HepG2 (cell line): ENCODE data around the gene CELF5. TPM values are rescaled to one million over a fixed set of nuclear protein-coding genes. Genes with fewer than 3 reads are reported as not detected.

Experiments used
- ATAC-seq: fragments of 200-7000 bp; cut with Tn5 transposase; 3 replicates; pipeline ENCODE4 v1.9.1; 2020; ENCODE audit warnings: mild to moderate bottlenecking, moderate library complexity
- BruUV-seq: library from RNA; stranded (reverse); fragments of 400-500 nt; replicated peaks from 2 replicates; lab custom pipeline; 2021; lab: Mats Ljungman, UMichigan
- CTCF ChIA-PET: fragments of 300-600 bp; formaldehyde crosslinking; extraction: SDS; loops from one replicate; lab custom pipeline; 2021; ENCODE audit warnings: low total read pairs, inconsistent platforms, low intra/inter-chr PET ratio; lab: Yijun Ruan, JAX
- POLR2A ChIA-PET: fragments of 350-600 bp; sonication (Branson Sonifier 250); formaldehyde crosslinking; loops from one replicate; lab custom pipeline; 2020; ENCODE audit warnings: antibody characterized with exemption, inconsistent platforms; lab: Yijun Ruan, JAX
- DNase-seq: peaks from one replicate; pipeline ENCODE4 v3.0.0-alpha.2; 2015; ENCODE audit warnings: low spot score
- FAIRE-seq: peaks from 3 replicates; lab custom pipeline; 2011; peaks lifted over from hg19 to GRCh38; lab: Jason Lieb, UNC
- H2AFZ ChIP-seq: one replicate; pipeline ENCODE4 v1.6.1; 2011; ENCODE audit warnings: low read length, inconsistent platforms
- H3K27ac ChIP-seq: fragments of 300-600 bp; 3 replicates; pipeline ENCODE4 v1.8.0; 2011; ENCODE audit warnings: mixed run types, mild to moderate bottlenecking, mixed read lengths, low read length, inconsistent platforms; ENCODE audit not compliant: insufficient read depth; ENCODE audit errors: extremely low read length
- H3K27me3 ChIP-seq, 2 experiments: fragments of 200-600 bp in 1 of 2; 2 replicates in 1 of 2; 3 replicates in 1 of 2; pipeline versions ENCODE4 v1.6.0 to v1.8.0; 2011; ENCODE audit warnings: low read length in 2 of 2, mild to moderate bottlenecking in 2 of 2, moderate library complexity in 2 of 2, inconsistent platforms in 1 of 2; ENCODE audit not compliant: insufficient read depth in 2 of 2, control insufficient read depth in 1 of 2
- H3K36me3 ChIP-seq, 2 experiments: fragments of 200-600 bp in 1 of 2; replicated peaks in 1 of 2; 2 replicates in 1 of 2; 3 replicates in 1 of 2; pipeline versions ENCODE4 v1.5.1 to v1.8.0; 2011; ENCODE audit warnings: low read length in 2 of 2, inconsistent platforms in 1 of 2; ENCODE audit not compliant: insufficient read depth in 2 of 2, control insufficient read depth in 1 of 2
- H3K4me1 ChIP-seq: 2 replicates; pipeline ENCODE4 v1.5.1; 2012; ENCODE audit warnings: low read length, inconsistent platforms; ENCODE audit not compliant: insufficient read depth
- H3K4me2 ChIP-seq: 2 replicates; pipeline ENCODE4 v1.6.0; 2011; ENCODE audit warnings: low read depth, low read length, inconsistent platforms
- H3K4me3 ChIP-seq, 3 experiments: fragments of 200-600 bp in 1 of 3; sonication (generic), shearing (Covaris generic) in 1 of 3; replicated peaks in 1 of 3; 2 replicates each; pipeline ENCODE4 v1.5.1; 2011 to 2016; ENCODE audit warnings: low read length in 3 of 3, inconsistent platforms in 2 of 3, low read depth in 2 of 3, mild to moderate bottlenecking in 2 of 3, control low read depth in 1 of 3, mixed read lengths in 1 of 3; ENCODE audit not compliant: insufficient read depth in 1 of 3
- H3K79me2 ChIP-seq: one replicate; pipeline ENCODE4 v1.6.1; 2011; ENCODE audit warnings: low read length, inconsistent platforms; ENCODE audit not compliant: insufficient read depth
- H3K9ac ChIP-seq: 2 replicates; pipeline ENCODE4 v1.6.0; 2011; ENCODE audit warnings: mild to moderate bottlenecking, low read depth, low read length, inconsistent platforms; ENCODE audit not compliant: insufficient read depth
- H3K9me3 ChIP-seq: 2 replicates; pipeline ENCODE4 v1.5.1; 2012; ENCODE audit warnings: mild to moderate bottlenecking, low read length
- H4K20me1 ChIP-seq: 2 replicates; pipeline ENCODE4 v1.6.0; 2011; ENCODE audit warnings: inconsistent platforms, mild to moderate bottlenecking, low read length, moderate library complexity; ENCODE audit not compliant: insufficient read depth
- MED13 ChIP-seq: sonication (generic); formaldehyde crosslinking; IDR thresholded peaks from 2 replicates; pipeline ENCODE4 v1.5.0; 2020; ENCODE audit warnings: missing genetic modification reagents
- MEIS1 ChIP-seq: sonication (generic); formaldehyde crosslinking; IDR thresholded peaks from 2 replicates; pipeline ENCODE4 v1.9.0; 2021; ENCODE audit warnings: mild to moderate bottlenecking, missing genetic modification reagents, moderate library complexity, borderline replicate concordance
- ZFP37 ChIP-seq: sonication (generic); formaldehyde crosslinking; IDR thresholded peaks from 2 replicates; pipeline ENCODE4 v1.4.0; 2020; ENCODE audit warnings: missing genetic modification reagents, borderline replicate concordance
- ZNF205 ChIP-seq: IDR thresholded peaks from 2 replicates; pipeline ENCODE4 v1.6.1; 2018; ENCODE audit warnings: missing biosample characterization, missing genetic modification reagents
- ZNF230 ChIP-seq: sonication (generic); formaldehyde crosslinking; IDR thresholded peaks from 2 replicates; pipeline ENCODE4 v1.4.0; 2020; ENCODE audit warnings: mild to moderate bottlenecking, missing genetic modification reagents
- ZNF24 ChIP-seq: fragments of 450-650 bp; IDR thresholded peaks from 2 replicates; pipeline ENCODE4 v1.6.1; 2017; ENCODE audit warnings: antibody characterized with exemption, mild to moderate bottlenecking
- ZNF883 ChIP-seq: sonication (generic); formaldehyde crosslinking; IDR thresholded peaks from 2 replicates; pipeline ENCODE4 v1.5.1; 2020; ENCODE audit warnings: mild to moderate bottlenecking, missing genetic modification reagents; ENCODE audit errors: not compliant biosample characterization
- WGBS: methylation state at CpG from one replicate; pipeline ENCODE4 v1.1.6; 2017; ENCODE audit warnings: low lambda C conversion rate; 5-methylcytosine and 5-hydroxymethylcytosine counted together
- in situ Hi-C: cut with HindIII; loops from 2 replicates; pipeline ENCODE4 v1.10.0; 2017; ENCODE audit warnings: low pct_unique_long_range_greater_than_20kb; ENCODE audit not compliant: extremely low pct_ligation_motif_present
- intact Hi-C: fragments of 100-400 bp; cut with micrococcal nuclease; formaldehyde crosslinking; loops from one replicate; pipeline ENCODE4 v1.10.0; 2022; ENCODE audit not compliant: unreplicated experiment
- polyA plus RNA-seq, 8 experiments: library from polyadenylated mRNA; depleted of rRNA in 3 of 8; stranded (reverse) in 7 of 8; unstranded in 1 of 8; fragments of >200 nt; fragmentation: Illumina TruSeq in 4 of 8; extraction: Trizol in 4 of 8; gene quantifications; 2 replicates each; pipeline versions ENCODE4 v1.2.1 to v1.2.3, GENCODE V29; 2011 to 2016; ENCODE audit warnings: low read depth in 4 of 8, missing spikeins in 1 of 8, mixed read lengths in 1 of 8; ENCODE audit not compliant: insufficient read depth in 1 of 8
- total RNA-seq, 5 experiments: library from RNA; depleted of rRNA; stranded (reverse); fragments of >200 nt; fragmentation: Illumina TruSeq; extraction: Trizol; gene quantifications; 2 replicates each; pipeline ENCODE4 v1.2.3, GENCODE V29; 2016; ENCODE audit warnings: low read depth in 1 of 5
- TF ChIP-seq, protein P1 (sequence below): sonication (generic); formaldehyde crosslinking; IDR thresholded peaks from 2 replicates; pipeline ENCODE4 v1.4.0; 2020; ENCODE audit warnings: mild to moderate bottlenecking, missing genetic modification reagents
- TF ChIP-seq, protein P2 (sequence below): sonication (generic); formaldehyde crosslinking; IDR thresholded peaks from 2 replicates; pipeline ENCODE4 v1.4.0; 2020; ENCODE audit warnings: mild to moderate bottlenecking, missing genetic modification reagents
- TF ChIP-seq, protein P3 (sequence below): sonication (generic); formaldehyde crosslinking; IDR thresholded peaks from 2 replicates; pipeline ENCODE4 v1.5.0; 2020; ENCODE audit warnings: mild to moderate bottlenecking, low read depth, missing genetic modification reagents, borderline replicate concordance

CELF5 gene
- total and polyA plus RNA-seq, 2 of the 13 experiments (the other 11 are each of a cell fraction or from before 2014, with no cell fraction given): 0.31 to 0.84 TPM

DNA sequence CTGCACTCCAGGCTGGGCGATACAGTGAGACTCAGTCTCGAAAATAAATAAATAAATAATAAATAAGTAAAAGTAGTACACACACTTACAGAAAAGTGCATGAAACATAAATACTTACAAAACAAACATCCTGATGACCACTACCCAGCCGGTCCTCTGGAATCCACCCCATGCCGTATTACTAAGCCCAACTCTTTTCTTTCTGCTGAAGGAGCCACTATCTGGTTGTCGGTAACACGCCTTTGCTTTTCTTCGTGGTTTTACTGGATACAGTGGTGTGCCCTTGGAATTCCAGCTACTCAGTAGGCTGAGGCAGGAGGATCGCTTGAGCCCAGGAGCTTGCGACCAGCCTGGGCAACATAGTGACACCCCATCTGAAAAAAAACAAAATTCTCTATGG, 39.4 kb downstream of the CELF5 start (continued):
- TF ChIP-seq, protein P1, sequence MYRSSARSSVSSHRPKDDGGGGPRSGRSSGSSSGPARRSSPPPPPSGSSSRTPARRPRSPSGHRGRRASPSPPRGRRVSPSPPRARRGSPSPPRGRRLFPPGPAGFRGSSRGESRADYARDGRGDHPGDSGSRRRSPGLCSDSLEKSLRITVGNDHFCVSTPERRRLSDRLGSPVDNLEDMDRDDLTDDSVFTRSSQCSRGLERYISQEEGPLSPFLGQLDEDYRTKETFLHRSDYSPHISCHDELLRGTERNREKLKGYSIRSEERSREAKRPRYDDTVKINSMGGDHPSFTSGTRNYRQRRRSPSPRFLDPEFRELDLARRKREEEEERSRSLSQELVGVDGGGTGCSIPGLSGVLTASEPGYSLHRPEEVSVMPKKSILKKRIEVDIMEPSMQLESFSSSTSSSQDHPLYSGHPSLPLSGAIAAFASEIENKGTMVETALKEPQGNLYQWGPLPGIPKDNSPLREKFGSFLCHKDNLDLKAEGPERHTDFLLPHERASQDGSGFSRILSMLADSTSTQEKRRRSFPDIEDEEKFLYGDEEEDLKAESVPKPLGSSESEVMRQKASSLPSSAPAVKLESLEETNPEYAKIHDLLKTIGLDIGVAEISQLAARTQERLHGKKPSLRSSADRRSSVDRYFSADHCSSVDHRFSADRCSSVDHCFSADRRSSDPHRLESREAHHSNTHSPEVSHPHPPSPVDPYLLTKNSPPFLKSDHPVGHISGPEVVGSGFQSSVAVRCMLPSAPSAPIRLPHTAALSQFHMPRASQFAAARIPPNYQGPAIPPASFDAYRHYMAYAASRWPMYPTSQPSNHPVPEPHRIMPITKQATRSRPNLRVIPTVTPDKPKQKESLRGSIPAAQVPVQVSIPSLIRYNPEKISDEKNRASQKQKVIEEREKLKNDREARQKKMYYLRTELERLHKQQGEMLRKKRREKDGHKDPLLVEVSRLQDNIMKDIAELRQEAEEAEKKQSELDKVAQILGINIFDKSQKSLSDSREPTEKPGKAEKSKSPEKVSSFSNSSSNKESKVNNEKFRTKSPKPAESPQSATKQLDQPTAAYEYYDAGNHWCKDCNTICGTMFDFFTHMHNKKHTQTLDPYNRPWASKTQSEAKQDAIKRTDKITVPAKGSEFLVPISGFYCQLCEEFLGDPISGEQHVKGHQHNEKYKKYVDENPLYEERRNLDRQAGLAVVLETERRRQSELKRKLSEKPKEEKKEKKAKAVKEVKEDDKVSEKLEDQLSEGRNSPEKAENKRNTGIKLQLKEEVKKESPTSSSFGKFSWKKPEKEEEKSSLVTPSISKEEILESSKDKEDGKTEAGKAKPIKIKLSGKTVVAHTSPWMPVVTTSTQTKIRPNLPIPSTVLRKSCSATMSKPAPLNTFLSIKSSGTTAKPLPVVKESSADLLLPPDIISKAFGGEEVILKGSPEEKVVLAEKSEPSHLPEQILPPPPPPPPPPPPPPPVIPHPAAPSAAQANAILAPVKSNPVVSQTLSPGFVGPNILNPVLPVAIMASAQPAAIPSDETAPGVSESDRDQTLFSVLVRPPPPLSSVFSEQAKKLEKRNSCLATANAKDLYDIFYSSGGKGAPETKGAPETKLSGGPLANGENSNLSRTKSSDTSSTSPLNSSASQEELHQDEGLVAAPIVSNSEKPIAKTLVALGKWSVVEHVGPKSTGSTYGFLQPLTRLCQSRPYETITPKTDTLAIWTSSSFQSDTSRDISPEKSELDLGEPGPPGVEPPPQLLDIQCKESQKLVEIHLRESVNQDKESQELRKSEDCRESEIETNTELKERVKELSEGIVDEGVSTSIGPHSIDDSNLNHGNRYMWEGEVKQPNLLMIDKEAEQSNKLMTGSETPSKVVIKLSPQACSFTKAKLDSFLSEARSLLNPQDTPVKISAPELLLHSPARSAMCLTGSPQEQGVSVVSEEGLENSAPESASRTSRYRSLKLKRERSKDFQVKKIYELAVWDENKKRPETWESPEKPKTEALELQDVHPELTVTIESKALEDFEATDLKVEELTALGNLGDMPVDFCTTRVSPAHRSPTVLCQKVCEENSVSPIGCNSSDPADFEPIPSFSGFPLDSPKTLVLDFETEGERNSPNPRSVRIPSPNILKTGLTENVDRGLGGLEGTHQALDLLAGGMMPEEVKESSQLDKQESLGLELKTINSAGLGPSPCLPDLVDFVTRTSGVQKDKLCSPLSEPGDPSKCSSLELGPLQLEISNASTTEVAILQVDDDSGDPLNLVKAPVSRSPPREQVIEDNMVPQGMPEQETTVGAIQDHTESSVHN: no peak
- TF ChIP-seq ZNF883 (CRISPR knock-in tag) (no peak), ZFP37 (CRISPR knock-in tag) (no peak), ZNF24 (no peak)

DNA sequence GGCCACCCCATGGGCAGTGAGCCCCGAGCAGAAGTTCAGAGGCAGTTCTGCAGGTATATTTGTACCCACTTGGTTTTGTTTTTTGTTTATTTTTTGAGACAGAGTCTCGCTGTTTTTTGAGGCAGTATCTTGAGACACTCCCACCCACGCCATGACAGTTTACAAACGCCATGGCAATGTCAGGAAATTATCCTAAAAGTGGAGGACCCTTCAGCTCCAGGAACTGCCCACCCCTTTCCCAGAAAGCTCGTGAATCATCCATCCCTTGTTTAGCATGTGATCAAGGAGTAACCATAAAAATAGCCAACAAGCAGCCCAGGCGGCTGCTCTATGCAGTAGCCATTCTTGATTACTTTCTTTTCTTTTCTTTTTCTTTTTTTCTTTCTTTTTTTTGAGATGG, 41.0 kb downstream of the CELF5 start:
- H3K9ac ChIP-seq: no peak overlapping the region
- intact Hi-C loops (no loop called here), in situ Hi-C loops (no loop called here)
- no TSS peak for BruUV-seq
- no peak for ATAC-seq
- H3K27ac ChIP-seq: no peak overlapping the region
- H3K4me3 ChIP-seq: no peak overlapping the region
- CTCF ChIA-PET: no interaction called here
- no peak for DNase-seq
- WGBS: 5% methylated on average over 6 of the region's 6 CpGs
- H3K9me3 ChIP-seq: no peaks in the 10 kb centered on the region
- POLR2A ChIA-PET: no interaction called here
- FAIRE-seq: no peak
- no peaks in the 10 kb centered on the region for H3K4me1 ChIP-seq
- no peaks in the 10 kb centered on the region for H4K20me1 ChIP-seq
- no peaks in the 10 kb centered on the region for H3K36me3 ChIP-seq
- no peaks in the 10 kb centered on the region for H3K79me2 ChIP-seq
- peaks cover 3 to 35% of the 10 kb centered on the region in 2 experiments; a peak in 4 of 5 replicates for H3K27me3 ChIP-seq
- no peak overlapping the region for H3K4me2 ChIP-seq
- no peak overlapping the region for H2AFZ ChIP-seq
- TF ChIP-seq, protein P2, sequence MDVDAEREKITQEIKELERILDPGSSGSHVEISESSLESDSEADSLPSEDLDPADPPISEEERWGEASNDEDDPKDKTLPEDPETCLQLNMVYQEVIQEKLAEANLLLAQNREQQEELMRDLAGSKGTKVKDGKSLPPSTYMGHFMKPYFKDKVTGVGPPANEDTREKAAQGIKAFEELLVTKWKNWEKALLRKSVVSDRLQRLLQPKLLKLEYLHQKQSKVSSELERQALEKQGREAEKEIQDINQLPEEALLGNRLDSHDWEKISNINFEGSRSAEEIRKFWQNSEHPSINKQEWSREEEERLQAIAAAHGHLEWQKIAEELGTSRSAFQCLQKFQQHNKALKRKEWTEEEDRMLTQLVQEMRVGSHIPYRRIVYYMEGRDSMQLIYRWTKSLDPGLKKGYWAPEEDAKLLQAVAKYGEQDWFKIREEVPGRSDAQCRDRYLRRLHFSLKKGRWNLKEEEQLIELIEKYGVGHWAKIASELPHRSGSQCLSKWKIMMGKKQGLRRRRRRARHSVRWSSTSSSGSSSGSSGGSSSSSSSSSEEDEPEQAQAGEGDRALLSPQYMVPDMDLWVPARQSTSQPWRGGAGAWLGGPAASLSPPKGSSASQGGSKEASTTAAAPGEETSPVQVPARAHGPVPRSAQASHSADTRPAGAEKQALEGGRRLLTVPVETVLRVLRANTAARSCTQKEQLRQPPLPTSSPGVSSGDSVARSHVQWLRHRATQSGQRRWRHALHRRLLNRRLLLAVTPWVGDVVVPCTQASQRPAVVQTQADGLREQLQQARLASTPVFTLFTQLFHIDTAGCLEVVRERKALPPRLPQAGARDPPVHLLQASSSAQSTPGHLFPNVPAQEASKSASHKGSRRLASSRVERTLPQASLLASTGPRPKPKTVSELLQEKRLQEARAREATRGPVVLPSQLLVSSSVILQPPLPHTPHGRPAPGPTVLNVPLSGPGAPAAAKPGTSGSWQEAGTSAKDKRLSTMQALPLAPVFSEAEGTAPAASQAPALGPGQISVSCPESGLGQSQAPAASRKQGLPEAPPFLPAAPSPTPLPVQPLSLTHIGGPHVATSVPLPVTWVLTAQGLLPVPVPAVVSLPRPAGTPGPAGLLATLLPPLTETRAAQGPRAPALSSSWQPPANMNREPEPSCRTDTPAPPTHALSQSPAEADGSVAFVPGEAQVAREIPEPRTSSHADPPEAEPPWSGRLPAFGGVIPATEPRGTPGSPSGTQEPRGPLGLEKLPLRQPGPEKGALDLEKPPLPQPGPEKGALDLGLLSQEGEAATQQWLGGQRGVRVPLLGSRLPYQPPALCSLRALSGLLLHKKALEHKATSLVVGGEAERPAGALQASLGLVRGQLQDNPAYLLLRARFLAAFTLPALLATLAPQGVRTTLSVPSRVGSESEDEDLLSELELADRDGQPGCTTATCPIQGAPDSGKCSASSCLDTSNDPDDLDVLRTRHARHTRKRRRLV (CRISPR knock-in tag): no peak
- TF ChIP-seq, protein P3, sequence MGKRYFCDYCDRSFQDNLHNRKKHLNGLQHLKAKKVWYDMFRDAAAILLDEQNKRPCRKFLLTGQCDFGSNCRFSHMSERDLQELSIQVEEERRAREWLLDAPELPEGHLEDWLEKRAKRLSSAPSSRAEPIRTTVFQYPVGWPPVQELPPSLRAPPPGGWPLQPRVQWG (CRISPR knock-in tag): no peak
- TF ChIP-seq MEIS1 (CRISPR knock-in tag): no peak
- TF ChIP-seq MED13: no peak
- no peak for TF ChIP-seq ZNF230 (CRISPR knock-in tag)
- no peak for TF ChIP-seq ZNF205 (CRISPR knock-in tag)
